Measurements from ENCODE around the gene CYSLTR2.

The CYSLTR2 gene

GRCh38 chr13:48653472-48653939, at the start of gene CYSLTR2:
Gene CYSLTR2 (plus strand): TSS chr13:48653929. CDS start chr13:48706818, 52,889 bp downstream.
- no peaks in the 10 kb centered on the region for H3K9me3 ChIP-seq (ENCODE audit: control insufficient read depth in 2 of 2, low read length in 2 of 2)
- H3K27ac ChIP-seq (ENCODE audit: low read depth in 2 of 2, low read length in 2 of 2) = peak within 1 kb of the TSS; percentile 14 to 26
- peak within 1 kb of the TSS in 1 of 2 donors; percentile 44 for H3K9ac ChIP-seq (ENCODE audit: low read depth in 1 of 2, low read length in 2 of 2)
- H3K36me3 ChIP-seq (ENCODE audit: control insufficient read depth in 2 of 2, insufficient read depth in 2 of 2, low read length in 2 of 2) = no peaks in the 10 kb centered on the region
- H3K27me3 ChIP-seq (ENCODE audit: control insufficient read depth in 2 of 2, insufficient read depth in 2 of 2, low read length in 2 of 2) = no peaks in the 10 kb centered on the region
- peak within 1 kb of the TSS in 1 of 2 donors; percentile 46 for H3K4me3 ChIP-seq (ENCODE audit: low read length in 2 of 2)
- no peaks in the 10 kb centered on the region for H3K4me1 ChIP-seq (ENCODE audit: control insufficient read depth in 2 of 2, insufficient read depth in 2 of 2, low read length in 2 of 2)

GRCh38 chr13:48615049-48615448, 38.7 kb upstream of the CYSLTR2 start:
- no peak overlapping the region for H3K9ac ChIP-seq (ENCODE audit: low read depth in 1 of 2, low read length in 2 of 2)
- H3K4me1 ChIP-seq (ENCODE audit: control insufficient read depth in 2 of 2, insufficient read depth in 2 of 2, low read length in 2 of 2) = no peaks in the 10 kb centered on the region
- H3K27me3 ChIP-seq (ENCODE audit: control insufficient read depth in 2 of 2, insufficient read depth in 2 of 2, low read length in 2 of 2) = no peaks in the 10 kb centered on the region
- H3K9me3 ChIP-seq (ENCODE audit: control insufficient read depth in 2 of 2, low read length in 2 of 2) = no peaks in the 10 kb centered on the region
- no peak overlapping the region for H3K4me3 ChIP-seq (ENCODE audit: low read length in 2 of 2)
- no peaks in the 10 kb centered on the region for H3K36me3 ChIP-seq (ENCODE audit: control insufficient read depth in 2 of 2, insufficient read depth in 2 of 2, low read length in 2 of 2)
- H3K27ac ChIP-seq (ENCODE audit: low read depth in 2 of 2, low read length in 2 of 2) = no peak overlapping the region

- no peak overlapping the region for H3K27ac ChIP-seq (ENCODE audit: low read depth in 2 of 2, low read length in 2 of 2)
- H3K4me1 ChIP-seq (ENCODE audit: control insufficient read depth in 2 of 2, insufficient read depth in 2 of 2, low read length in 2 of 2) = no peaks in the 10 kb centered on the region
- no peaks in the 10 kb centered on the region for H3K36me3 ChIP-seq (ENCODE audit: control insufficient read depth in 2 of 2, insufficient read depth in 2 of 2, low read length in 2 of 2)
- H3K27me3 ChIP-seq (ENCODE audit: control insufficient read depth in 2 of 2, insufficient read depth in 2 of 2, low read length in 2 of 2) = no peaks in the 10 kb centered on the region
- no peaks in the 10 kb centered on the region for H3K9me3 ChIP-seq (ENCODE audit: control insufficient read depth in 2 of 2, low read length in 2 of 2)
- H3K9ac ChIP-seq (ENCODE audit: low read depth in 1 of 2, low read length in 2 of 2) = no peak overlapping the region
- no peak overlapping the region for H3K4me3 ChIP-seq (ENCODE audit: low read length in 2 of 2)
Measured at GRCh38 chr13:48618937-48619336, 34.8 kb upstream of the CYSLTR2 start.

- peaks cover 0 to 2% of the 10 kb centered on the region in 2 donors for H3K4me1 ChIP-seq (ENCODE audit: control insufficient read depth in 2 of 2, insufficient read depth in 2 of 2, low read length in 2 of 2)
- no peak overlapping the region for H3K27ac ChIP-seq (ENCODE audit: low read depth in 2 of 2, low read length in 2 of 2)
- H3K4me3 ChIP-seq (ENCODE audit: low read length in 2 of 2) = no peak overlapping the region
- H3K27me3 ChIP-seq (ENCODE audit: control insufficient read depth in 2 of 2, insufficient read depth in 2 of 2, low read length in 2 of 2) = no peaks in the 10 kb centered on the region
- H3K9ac ChIP-seq (ENCODE audit: low read depth in 1 of 2, low read length in 2 of 2) = no peak overlapping the region
- H3K9me3 ChIP-seq (ENCODE audit: control insufficient read depth in 2 of 2, low read length in 2 of 2) = no peaks in the 10 kb centered on the region
- H3K36me3 ChIP-seq (ENCODE audit: control insufficient read depth in 2 of 2, insufficient read depth in 2 of 2, low read length in 2 of 2) = no peaks in the 10 kb centered on the region
Measured at GRCh38 chr13:48621056-48621455, 32.7 kb upstream of the CYSLTR2 start.

GRCh38 chr13:48624016-48624415, 29.7 kb upstream of the CYSLTR2 start:
- Histone ChIP-seq H3K27ac (ENCODE audit: low read depth in 2 of 2, low read length in 2 of 2) (no peak overlapping the region), H3K27me3 (ENCODE audit: control insufficient read depth in 2 of 2, insufficient read depth in 2 of 2, low read length in 2 of 2) (no peaks in the 10 kb centered on the region), H3K4me1 (ENCODE audit: control insufficient read depth in 2 of 2, insufficient read depth in 2 of 2, low read length in 2 of 2) (peaks cover 3 to 18% of the 10 kb centered on the region in 2 donors), H3K4me3 (ENCODE audit: low read length in 2 of 2) (no peak overlapping the region), H3K9me3 (ENCODE audit: control insufficient read depth in 2 of 2, low read length in 2 of 2) (no peaks in the 10 kb centered on the region), H3K9ac (ENCODE audit: low read depth in 1 of 2, low read length in 2 of 2) (no peak overlapping the region), H3K36me3 (ENCODE audit: control insufficient read depth in 2 of 2, insufficient read depth in 2 of 2, low read length in 2 of 2) (no peaks in the 10 kb centered on the region)

GRCh38 chr13:48624858-48625257, 28.9 kb upstream of the CYSLTR2 start:
- no peak overlapping the region for H3K4me3 ChIP-seq (ENCODE audit: low read length in 2 of 2)

GRCh38 chr13:48625413-48626076, 28.2 kb upstream of the CYSLTR2 start:
- H3K9ac ChIP-seq (ENCODE audit: low read depth in 1 of 2, low read length in 2 of 2) = no peak overlapping the region
- no peaks in the 10 kb centered on the region for H3K9me3 ChIP-seq (ENCODE audit: control insufficient read depth in 2 of 2, low read length in 2 of 2)
- H3K27ac ChIP-seq (ENCODE audit: low read depth in 2 of 2, low read length in 2 of 2) = no peak overlapping the region

More at GRCh38 chr13:48624858-48625257, 28.9 kb upstream of the CYSLTR2 start:
- Histone ChIP-seq H3K36me3 (ENCODE audit: control insufficient read depth in 2 of 2, insufficient read depth in 2 of 2, low read length in 2 of 2) (no peaks in the 10 kb centered on the region), H3K27me3 (ENCODE audit: control insufficient read depth in 2 of 2, insufficient read depth in 2 of 2, low read length in 2 of 2) (no peaks in the 10 kb centered on the region), H3K27ac (ENCODE audit: low read depth in 2 of 2, low read length in 2 of 2) (no peak overlapping the region), H3K4me1 (ENCODE audit: control insufficient read depth in 2 of 2, insufficient read depth in 2 of 2, low read length in 2 of 2) (peaks cover 6 to 20% of the 10 kb centered on the region in 2 donors), H3K9ac (ENCODE audit: low read depth in 1 of 2, low read length in 2 of 2) (no peak overlapping the region), H3K9me3 (ENCODE audit: control insufficient read depth in 2 of 2, low read length in 2 of 2) (no peaks in the 10 kb centered on the region)

GRCh38 chr13:48626077-48626449, 27.7 kb upstream of the CYSLTR2 start:
- Histone ChIP-seq H3K4me1 (ENCODE audit: control insufficient read depth in 2 of 2, insufficient read depth in 2 of 2, low read length in 2 of 2) (peaks cover 11 to 32% of the 10 kb centered on the region in 2 donors), H3K4me3 (ENCODE audit: low read length in 2 of 2) (no peak overlapping the region), H3K27ac (ENCODE audit: low read depth in 2 of 2, low read length in 2 of 2) (no peak overlapping the region), H3K9me3 (ENCODE audit: control insufficient read depth in 2 of 2, low read length in 2 of 2) (no peaks in the 10 kb centered on the region), H3K9ac (ENCODE audit: low read depth in 1 of 2, low read length in 2 of 2) (no peak overlapping the region), H3K27me3 (ENCODE audit: control insufficient read depth in 2 of 2, insufficient read depth in 2 of 2, low read length in 2 of 2) (no peaks in the 10 kb centered on the region), H3K36me3 (ENCODE audit: control insufficient read depth in 2 of 2, insufficient read depth in 2 of 2, low read length in 2 of 2) (no peaks in the 10 kb centered on the region)

More at GRCh38 chr13:48625413-48626076, 28.2 kb upstream of the CYSLTR2 start:
- Histone ChIP-seq H3K27me3 (ENCODE audit: control insufficient read depth in 2 of 2, insufficient read depth in 2 of 2, low read length in 2 of 2) (no peaks in the 10 kb centered on the region), H3K4me1 (ENCODE audit: control insufficient read depth in 2 of 2, insufficient read depth in 2 of 2, low read length in 2 of 2) (peaks cover 11 to 27% of the 10 kb centered on the region in 2 donors), H3K36me3 (ENCODE audit: control insufficient read depth in 2 of 2, insufficient read depth in 2 of 2, low read length in 2 of 2) (no peaks in the 10 kb centered on the region), H3K4me3 (ENCODE audit: low read length in 2 of 2) (no peak overlapping the region)

GRCh38 chr13:48626726-48627451, 26.8 kb upstream of the CYSLTR2 start:
- Histone ChIP-seq H3K4me1 (ENCODE audit: control insufficient read depth in 2 of 2, insufficient read depth in 2 of 2, low read length in 2 of 2) (peaks cover 11 to 33% of the 10 kb centered on the region in 2 donors), H3K27me3 (ENCODE audit: control insufficient read depth in 2 of 2, insufficient read depth in 2 of 2, low read length in 2 of 2) (no peaks in the 10 kb centered on the region), H3K4me3 (ENCODE audit: low read length in 2 of 2) (no peak overlapping the region), H3K9ac (ENCODE audit: low read depth in 1 of 2, low read length in 2 of 2) (no peak overlapping the region), H3K27ac (ENCODE audit: low read depth in 2 of 2, low read length in 2 of 2) (no peak overlapping the region), H3K36me3 (ENCODE audit: control insufficient read depth in 2 of 2, insufficient read depth in 2 of 2, low read length in 2 of 2) (no peaks in the 10 kb centered on the region), H3K9me3 (ENCODE audit: control insufficient read depth in 2 of 2, low read length in 2 of 2) (no peaks in the 10 kb centered on the region)

- H3K9me3 ChIP-seq (ENCODE audit: control insufficient read depth in 2 of 2, low read length in 2 of 2) = no peaks in the 10 kb centered on the region
- no peaks in the 10 kb centered on the region for H3K36me3 ChIP-seq (ENCODE audit: control insufficient read depth in 2 of 2, insufficient read depth in 2 of 2, low read length in 2 of 2)
- no peaks in the 10 kb centered on the region for H3K27me3 ChIP-seq (ENCODE audit: control insufficient read depth in 2 of 2, insufficient read depth in 2 of 2, low read length in 2 of 2)
- peak overlapping the region in 1 of 2 donors; percentile 57 for H3K9ac ChIP-seq (ENCODE audit: low read depth in 1 of 2, low read length in 2 of 2)
- H3K27ac ChIP-seq (ENCODE audit: low read depth in 2 of 2, low read length in 2 of 2) = peak overlapping the region; percentile 86 to 90
- H3K4me3 ChIP-seq (ENCODE audit: low read length in 2 of 2) = peak overlapping the region; percentile 23 to 47
- H3K4me1 ChIP-seq (ENCODE audit: control insufficient read depth in 2 of 2, insufficient read depth in 2 of 2, low read length in 2 of 2) = peaks cover 11 to 33% of the 10 kb centered on the region in 2 donors
Measured at GRCh38 chr13:48629277-48629676, 24.5 kb upstream of the CYSLTR2 start.

Data from mucosa of rectum (tissue), 2 donors.